ENCODE data around the gene RNF13.

The RNF13 gene

GRCh38 chr3:150005243-150006112, 192.5 kb downstream of the RNF13 start:
- DNase-seq: no peak

DNA sequence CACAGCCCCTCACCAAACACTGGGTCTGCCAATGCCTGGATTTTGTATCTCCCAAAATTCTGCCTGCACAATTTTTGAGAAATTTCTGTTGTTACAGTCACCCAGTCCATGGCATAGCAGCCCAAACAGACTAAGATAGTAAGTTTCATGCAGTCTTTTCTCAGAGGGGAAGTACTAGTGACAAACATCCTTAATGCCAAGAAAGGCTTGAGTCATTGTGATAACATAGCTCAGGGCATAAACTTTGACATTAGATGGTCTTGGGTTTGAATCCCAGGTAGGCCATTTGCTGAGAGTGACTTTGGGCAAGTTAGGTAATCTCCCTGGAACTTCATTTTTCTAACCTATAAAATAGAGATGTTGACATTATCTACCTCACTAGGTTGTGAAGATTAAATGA, 193.8 kb downstream of the RNF13 start:
- no peak for DNase-seq

All from NCI-H524 (cell line).